H1 (cell line): Measurements from ENCODE around the gene GARS1. TPM values are rescaled to one million over a fixed set of nuclear protein-coding genes. Genes with fewer than 3 reads are reported as not detected.

Source experiments
- CTCF ChIA-PET: fragments of 300-600 bp; sonication (Branson Sonifier 250); formaldehyde crosslinking; loops from one replicate; lab custom pipeline; 2021; ENCODE audit not compliant: partially characterized antibody; lab: Charles Lee
- POLR2A ChIA-PET: fragments of 300-600 bp; sonication (Branson Sonifier 250); formaldehyde crosslinking; loops from one replicate; lab custom pipeline; 2021; ENCODE audit warnings: inconsistent platforms; ENCODE audit not compliant: partially characterized antibody; lab: Charles Lee
- DNase-seq, 2 experiments: peaks; one replicate each; pipeline versions ENCODE4 v3.0.0 to v3.0.0-alpha.2; 2010 to 2022; ENCODE audit warnings: low spot score in 2 of 2, low read depth in 1 of 2, mixed read lengths in 1 of 2
- FAIRE-seq: peaks from 2 replicates; lab custom pipeline; 2011; peaks lifted over from hg19 to GRCh38; lab: Jason Lieb, UNC
- H2AFZ ChIP-seq: 2 replicates; pipeline ENCODE4 v1.8.1; 2012; ENCODE audit warnings: low read length, inconsistent platforms
- H2AK5ac ChIP-seq: 2 replicates; pipeline ENCODE4 v1.6.1; 2013; ENCODE audit warnings: low read depth, low read length
- H2BK120ac ChIP-seq: replicated peaks from 2 replicates; pipeline ENCODE3; 2013; ENCODE audit warnings: low read depth, low read length, inconsistent platforms
- H2BK12ac ChIP-seq: 2 replicates; pipeline ENCODE4 v1.6.1; 2013; ENCODE audit warnings: low read depth, low read length
- H2BK15ac ChIP-seq: 2 replicates; pipeline ENCODE4 v1.6.1; 2013; ENCODE audit warnings: low read length
- H2BK20ac ChIP-seq: 2 replicates; pipeline ENCODE4 v1.6.1; 2013; ENCODE audit warnings: low read length
- H2BK5ac ChIP-seq: 2 replicates; pipeline ENCODE4 v1.6.1; 2013; ENCODE audit warnings: low read depth, low read length
- H3K14ac ChIP-seq: 2 replicates; pipeline ENCODE4 v1.6.1; 2013; ENCODE audit warnings: inconsistent platforms; ENCODE audit not compliant: insufficient read length
- H3K18ac ChIP-seq: 2 replicates; pipeline ENCODE4 v1.6.1; 2013; ENCODE audit warnings: low read length; ENCODE audit errors: extremely low read depth
- H3K23ac ChIP-seq: 2 replicates; pipeline ENCODE4 v1.6.1; 2013; ENCODE audit warnings: inconsistent platforms; ENCODE audit not compliant: insufficient read length
- H3K23me2 ChIP-seq: 2 replicates; pipeline ENCODE4 v1.6.1; 2013; ENCODE audit warnings: low read depth, low read length
- H3K27ac ChIP-seq: 2 replicates; pipeline ENCODE4 v1.6.1; 2011; ENCODE audit warnings: low read depth, low read length, inconsistent platforms
- H3K27me3 ChIP-seq, 4 experiments: replicated peaks in 1 of 4; 1 replicate in 1 of 4; 2 replicates in 3 of 4; pipeline versions ENCODE4 v1.6.1 to v1.8.1; 2011 to 2013; ENCODE audit warnings: low read length in 3 of 4, mild to moderate bottlenecking in 3 of 4, inconsistent platforms in 2 of 4, mixed read lengths in 2 of 4, moderate library complexity in 1 of 4; ENCODE audit not compliant: control insufficient read depth in 3 of 4, insufficient read depth in 3 of 4; ENCODE audit errors: extremely low read depth in 1 of 4
- H3K36me3 ChIP-seq, 4 experiments: 2 replicates each; pipeline versions ENCODE4 v1.6.1 to v1.8.1; 2011 to 2013; ENCODE audit warnings: mild to moderate bottlenecking in 4 of 4, low read length in 3 of 4, moderate library complexity in 2 of 4, control low read depth in 1 of 4, inconsistent platforms in 1 of 4; ENCODE audit not compliant: insufficient read depth in 4 of 4, control insufficient read depth in 2 of 4
- H3K4ac ChIP-seq: replicated peaks from 2 replicates; pipeline ENCODE3; 2013; ENCODE audit warnings: low read length, low read depth, mixed read lengths, inconsistent platforms; ENCODE audit not compliant: insufficient read length
- H3K4me1 ChIP-seq, 4 experiments: replicated peaks in 1 of 4; 1 replicate in 1 of 4; 2 replicates in 3 of 4; pipeline versions ENCODE4 v1.6.1 to v1.8.1; 2011 to 2013; ENCODE audit warnings: low read length in 3 of 4, inconsistent platforms in 2 of 4, mixed read lengths in 1 of 4; ENCODE audit not compliant: insufficient read depth in 4 of 4, control insufficient read depth in 3 of 4
- H3K4me2 ChIP-seq, 2 experiments: 2 replicates each; pipeline versions ENCODE4 v1.6.1 to v1.8.1; 2011 to 2013; ENCODE audit warnings: low read depth in 2 of 2, low read length in 2 of 2, control low read depth in 1 of 2, inconsistent platforms in 1 of 2, mild to moderate bottlenecking in 1 of 2; ENCODE audit not compliant: insufficient read depth in 1 of 2
- H3K4me3 ChIP-seq, 4 experiments: fragments of 200-600, 300-600 bp in 1 of 4; sonication (generic), shearing (Covaris generic), sonication (Bioruptor Twin) in 1 of 4; 2 replicates each; pipeline versions ENCODE4 v1.5.1 to v1.8.1; 2011 to 2016; ENCODE audit warnings: low read length in 4 of 4, low read depth in 3 of 4, control low read depth in 2 of 4, inconsistent platforms in 2 of 4, mild to moderate bottlenecking in 2 of 4, mixed read lengths in 1 of 4, moderate library complexity in 1 of 4; ENCODE audit not compliant: insufficient read depth in 2 of 4; ENCODE audit errors: extremely low read depth in 1 of 4
- H3K56ac ChIP-seq: replicated peaks from 2 replicates; pipeline ENCODE3; 2013; ENCODE audit warnings: low read depth, mild to moderate bottlenecking, mixed read lengths, low read length, inconsistent platforms; ENCODE audit not compliant: insufficient read length
- H3K79me1 ChIP-seq: 2 replicates; pipeline ENCODE4 v1.6.1; 2013; ENCODE audit warnings: low read depth, low read length, control low read depth
- H3K79me2 ChIP-seq, 2 experiments: 2 replicates each; pipeline versions ENCODE4 v1.6.1 to v1.8.1; 2012 to 2013; ENCODE audit warnings: low read length in 2 of 2, mild to moderate bottlenecking in 2 of 2, inconsistent platforms in 1 of 2; ENCODE audit not compliant: insufficient read depth in 2 of 2, control insufficient read depth in 1 of 2
- H3K9ac ChIP-seq, 4 experiments: replicated peaks in 1 of 4; 1 replicate in 1 of 4; 2 replicates in 3 of 4; pipeline versions ENCODE4 v1.6.1 to v1.8.1; 2011 to 2013; ENCODE audit warnings: low read depth in 3 of 4, low read length in 3 of 4, control low read depth in 2 of 4, mild to moderate bottlenecking in 2 of 4, moderate library complexity in 2 of 4, inconsistent platforms in 1 of 4; ENCODE audit errors: extremely low read depth in 1 of 4
- H3K9me3 ChIP-seq, 2 experiments: 2 replicates each; pipeline versions ENCODE4 v1.6.1 to v1.8.1; 2012 to 2013; ENCODE audit warnings: mild to moderate bottlenecking in 2 of 2, moderate library complexity in 2 of 2, control low read depth in 1 of 2, inconsistent platforms in 1 of 2, low read depth in 1 of 2, low read length in 1 of 2, mixed read lengths in 1 of 2; ENCODE audit not compliant: insufficient read depth in 2 of 2
- H4K20me1 ChIP-seq, 2 experiments: replicated peaks in 1 of 2; 2 replicates each; pipeline versions ENCODE3 to v1.8.1; 2011 to 2013; ENCODE audit warnings: inconsistent platforms in 2 of 2, low read length in 2 of 2, mild to moderate bottlenecking in 1 of 2; ENCODE audit not compliant: insufficient read depth in 2 of 2, control insufficient read depth in 1 of 2
- H4K5ac ChIP-seq: 2 replicates; pipeline ENCODE4 v1.6.1; 2013; ENCODE audit warnings: low read length, low read depth, mixed read lengths, inconsistent platforms; ENCODE audit not compliant: insufficient read length
- H4K8ac ChIP-seq: 2 replicates; pipeline ENCODE4 v1.8.0; 2013; ENCODE audit warnings: mild to moderate bottlenecking, moderate library complexity, low read length, inconsistent platforms; ENCODE audit not compliant: insufficient read depth; ENCODE audit errors: extremely low read depth
- H4K91ac ChIP-seq: replicated peaks from 2 replicates; pipeline ENCODE3; 2013; ENCODE audit warnings: low read length, mixed read lengths, inconsistent platforms; ENCODE audit not compliant: insufficient read length
- CEBPB ChIP-seq: IDR thresholded peaks from 2 replicates; pipeline ENCODE4 v1.6.1; 2012; ENCODE audit warnings: low read depth, low read length
- CTBP2 ChIP-seq: IDR thresholded peaks from 2 replicates; pipeline ENCODE4 v1.7.0; 2011; ENCODE audit warnings: borderline replicate concordance, mild to moderate bottlenecking, moderate library complexity, mixed read lengths, low read length; ENCODE audit not compliant: insufficient read depth, insufficient read length
- EP300 ChIP-seq, 2 experiments: IDR thresholded peaks; 1 replicate in 1 of 2; 2 replicates in 1 of 2; pipeline ENCODE4 v1.6.1; 2011 to 2012; ENCODE audit warnings: low read depth in 2 of 2, low read length in 2 of 2, mild to moderate bottlenecking in 2 of 2, borderline replicate concordance in 1 of 2, inconsistent platforms in 1 of 2, moderate library complexity in 1 of 2
- GABPA ChIP-seq: IDR thresholded peaks from 2 replicates; pipeline ENCODE4 v1.6.1; 2011; ENCODE audit warnings: mild to moderate bottlenecking, low read length, moderate library complexity, borderline replicate concordance; ENCODE audit not compliant: insufficient read depth
- NANOG ChIP-seq: IDR thresholded peaks from 2 replicates; pipeline ENCODE4 v1.6.1; 2011; ENCODE audit warnings: low read length, low read depth, mild to moderate bottlenecking, inconsistent platforms; ENCODE audit not compliant: insufficient read depth, poor library complexity, severe bottlenecking
- PHF8 ChIP-seq: fragments of 200-600 bp; sonication (generic); conservative IDR thresholded peaks from 2 replicates; pipeline ENCODE4 v1.7.1; 2012; ENCODE audit warnings: low read depth, mild to moderate bottlenecking, inconsistent platforms, low read length, moderate library complexity
- POU5F1 ChIP-seq: IDR thresholded peaks from 2 replicates; pipeline ENCODE4 v1.6.1; 2011; ENCODE audit warnings: low read depth, mild to moderate bottlenecking, low read length, moderate library complexity
- RBBP5 ChIP-seq: IDR thresholded peaks from 2 replicates; pipeline ENCODE4 v1.7.1; 2012; ENCODE audit warnings: low read depth, mild to moderate bottlenecking, inconsistent platforms, low read length, moderate library complexity, borderline replicate concordance
- RXRA ChIP-seq: IDR thresholded peaks from 2 replicates; pipeline ENCODE4 v1.6.1; 2011; ENCODE audit warnings: low read depth, mild to moderate bottlenecking, low read length, moderate library complexity; ENCODE audit not compliant: insufficient read depth
- SIX5 ChIP-seq: IDR thresholded peaks from 2 replicates; pipeline ENCODE4 v1.6.1; 2011; ENCODE audit warnings: mild to moderate bottlenecking, low read depth, low read length
- SUZ12 ChIP-seq: fragments of 200-600 bp; sonication (generic); IDR thresholded peaks from 2 replicates; pipeline ENCODE4 v1.6.1; 2012; ENCODE audit warnings: mild to moderate bottlenecking, inconsistent platforms, low read length, moderate library complexity, mixed read lengths
- ZNF274 ChIP-seq: IDR thresholded peaks from 2 replicates; pipeline ENCODE4 v1.7.0; 2012; ENCODE audit warnings: low read length, borderline replicate concordance; ENCODE audit errors: extremely low read depth
- WGBS, 2 experiments: shearing (Covaris generic) in 1 of 2; methylation state at CpG; one replicate each; pipeline versions ENCODE4 v1.1.6 to v1.1.7; 2013 to 2015; ENCODE audit warnings: low lambda C conversion rate in 2 of 2, mixed read lengths in 2 of 2, inconsistent platforms in 1 of 2, low coverage in 1 of 2, missing lambda C conversion rate in 1 of 2; ENCODE audit not compliant: insufficient replicate concordance in 2 of 2, insufficient coverage in 1 of 2, insufficient read length in 1 of 2; ENCODE audit errors: extremely low coverage in 1 of 2, missing lambda C conversion rate in 1 of 2; 5-methylcytosine and 5-hydroxymethylcytosine counted together
- polyA plus RNA-seq, 7 experiments: library from polyadenylated mRNA; depleted of rRNA in 3 of 7; stranded (reverse) in 5 of 7; unstranded in 2 of 7; fragments of >200 nt in 5 of 7; fragments of 200-250 nt in 2 of 7; gene quantifications; 1 replicate in 5 of 7; 2 replicates in 1 of 7; 4 replicates in 1 of 7; pipeline versions ENCODE4 v1.2.1 to v1.2.3, GENCODE V29; 2011 to 2013; ENCODE audit warnings: missing spikeins in 2 of 7, mixed read lengths in 2 of 7
- total RNA-seq: library from RNA; stranded (reverse); fragmentation: NEBNext Ultra II Directional; extraction: Animal tissue kit (Norgen Biotek cat#: 25700); gene quantifications from 2 replicates; pipeline ENCODE4 v1.2.1, GENCODE V29; 2021
- TF ChIP-seq, protein P1 (sequence below): IDR thresholded peaks from 2 replicates; pipeline ENCODE4 v1.6.1; 2012; ENCODE audit warnings: inconsistent platforms

GARS1 gene
- total and polyA plus RNA-seq, 2 of the 8 experiments (the other 6 are each of a cell fraction or from before 2014, with no cell fraction given): 270 to 476 TPM

DNA sequence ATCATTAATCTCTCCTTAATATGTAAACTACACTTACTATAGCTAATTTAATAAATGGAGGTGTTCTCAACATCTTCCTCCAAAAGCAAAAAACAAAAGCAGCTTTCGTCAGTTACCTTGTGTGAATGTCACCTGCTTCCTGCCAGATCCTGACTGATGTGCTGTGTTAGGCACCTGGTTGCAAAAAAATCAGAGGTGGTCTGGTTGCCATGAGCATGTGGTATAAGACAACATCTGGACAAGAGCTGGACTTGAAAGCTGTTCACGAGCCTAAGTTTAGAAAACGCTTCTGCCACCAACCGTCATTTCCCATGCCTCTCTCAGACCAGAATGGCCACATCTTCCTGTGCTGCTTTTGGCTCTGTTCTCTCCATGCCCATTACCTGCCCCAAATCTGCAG, 48.1 kb upstream of the GARS1 start:
- no peak for DNase-seq
- Histone ChIP-seq H2AFZ (no peak overlapping the region), H4K91ac (no peak overlapping the region), H3K18ac (no peak overlapping the region; the same call in 1 of the 2 replicates), H4K20me1 (no peaks in the 10 kb centered on the region), H3K27me3 (no peaks in the 10 kb centered on the region), H4K8ac (no peak overlapping the region), H4K5ac (no peak overlapping the region), H3K27ac (no peak overlapping the region), H3K4me3 (no peak overlapping the region), H2BK15ac (no peak overlapping the region), H3K9me3 (no peaks in the 10 kb centered on the region), H3K9ac (no peak overlapping the region), H3K4me1 (peaks cover 0 to 8% (median 1%) of the 10 kb centered on the region in 4 experiments; a peak in 2 of 7 replicates), H3K23ac (no peak overlapping the region), H2AK5ac (no peak overlapping the region), H3K79me2 (no peaks in the 10 kb centered on the region), H2BK5ac (no peak overlapping the region), H3K4me2 (no peak overlapping the region), H2BK12ac (no peak overlapping the region), H3K4ac (no peak overlapping the region), H2BK120ac (no peak overlapping the region), H3K56ac (no peak overlapping the region), H3K23me2 (no peaks in the 10 kb centered on the region), H3K14ac (no peak overlapping the region), H3K79me1 (no peaks in the 10 kb centered on the region), H2BK20ac (no peak overlapping the region), H3K36me3 (no peaks in the 10 kb centered on the region)
- POLR2A ChIA-PET: interaction anchor here (0.8 to 3.4 kb wide), 2 partner anchors 13 to 58 kb away, joined by 3 to 8 read pairs; no protein-coding TSS in a partner anchor
- WGBS, 2 experiments: 90% methylated on average over 4 of the region's 4 CpGs; no CpG with 5 or more reads in 1 of the 2 experiments
- CTCF ChIA-PET: interaction anchor here (0.6 to 9.5 kb wide), 17 partner anchors 10 to 391 kb away, joined by 3 to 214 read pairs (median 3); no protein-coding TSS in a partner anchor
- FAIRE-seq: no peak
- TF ChIP-seq CTBP2 (no peak), PHF8 (no peak), GABPA (no peak), SUZ12 (no peak), RBBP5 (no peak), ZNF274 (no peak), CEBPB (no peak), NANOG (no peak), EP300 (IDR thresholded peaks at IDR 0.05; ENCODE audit: borderline replicate concordance in 1 of 2, low read depth in 2 of 2, low read length in 2 of 2) (no peak), POU5F1 (no peak), RXRA (no peak), SIX5 (no peak)
- TF ChIP-seq, protein P1, sequence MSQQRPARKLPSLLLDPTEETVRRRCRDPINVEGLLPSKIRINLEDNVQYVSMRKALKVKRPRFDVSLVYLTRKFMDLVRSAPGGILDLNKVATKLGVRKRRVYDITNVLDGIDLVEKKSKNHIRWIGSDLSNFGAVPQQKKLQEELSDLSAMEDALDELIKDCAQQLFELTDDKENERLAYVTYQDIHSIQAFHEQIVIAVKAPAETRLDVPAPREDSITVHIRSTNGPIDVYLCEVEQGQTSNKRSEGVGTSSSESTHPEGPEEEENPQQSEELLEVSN: no peak
